ENCODE measurements around the gene SH3BGR. TPM values are rescaled to one million over a fixed set of nuclear protein-coding genes. Genes with fewer than 3 reads are reported as not detected.

The SH3BGR gene
- total RNA-seq, 2 donors from 2014 or later, result 14.6 to 24.9 TPM

DNA sequence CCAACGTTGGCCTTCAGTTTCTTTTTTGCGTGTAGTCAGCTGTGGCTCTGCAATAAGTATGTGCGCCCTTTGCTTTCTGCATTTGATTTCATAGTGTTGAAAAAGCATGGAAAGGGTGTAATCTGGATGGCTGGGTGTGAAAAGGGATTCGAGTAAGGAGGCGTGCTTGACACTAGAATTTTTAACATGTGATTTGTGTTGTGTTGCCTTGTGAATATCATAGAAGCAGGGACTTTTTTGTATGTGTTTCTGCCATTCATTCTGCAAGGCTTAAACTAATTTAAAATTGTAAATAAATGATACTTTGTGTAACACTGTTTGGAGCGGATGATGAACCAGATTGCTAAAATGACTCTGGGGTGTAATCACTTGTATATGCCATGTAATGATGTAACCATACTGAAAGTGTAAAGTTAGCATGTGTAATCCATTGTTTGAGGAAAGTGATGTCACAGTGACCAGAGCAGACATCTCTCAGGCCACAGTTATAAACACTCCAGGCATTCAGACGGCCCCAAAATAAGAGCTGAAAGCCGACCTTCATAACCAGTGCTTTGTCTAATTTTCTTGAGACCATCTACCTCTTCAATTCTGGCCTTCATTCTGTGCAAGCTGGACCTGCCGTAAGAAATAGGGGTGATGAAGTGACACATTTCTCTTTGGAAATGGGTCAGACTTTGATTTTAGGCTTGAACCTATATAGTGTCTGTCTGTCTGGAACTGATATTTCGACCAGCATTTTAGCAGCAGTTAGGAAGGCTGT lies 618 bp downstream of the SH3BGR start:
- no peaks in the 10 kb centered on the region for H3K27me3 ChIP-seq (replicated peaks; ENCODE audit: insufficient read depth)
- no peaks in the 10 kb centered on the region for H3K36me3 ChIP-seq
- DNase-seq (ENCODE audit: low spot score), result no peak
- H3K4me3 ChIP-seq, result peak overlapping the region; percentile 69
- H3K9me3 ChIP-seq, result no peaks in the 10 kb centered on the region
- peak overlapping the region; percentile 91 to 95 for H3K27ac ChIP-seq
- H3K4me1 ChIP-seq (ENCODE audit: control insufficient read depth in 1 of 2, low read depth in 2 of 2), result peaks cover 4 to 34% of the 10 kb centered on the region in 2 donors
- TF ChIP-seq, protein P1, sequence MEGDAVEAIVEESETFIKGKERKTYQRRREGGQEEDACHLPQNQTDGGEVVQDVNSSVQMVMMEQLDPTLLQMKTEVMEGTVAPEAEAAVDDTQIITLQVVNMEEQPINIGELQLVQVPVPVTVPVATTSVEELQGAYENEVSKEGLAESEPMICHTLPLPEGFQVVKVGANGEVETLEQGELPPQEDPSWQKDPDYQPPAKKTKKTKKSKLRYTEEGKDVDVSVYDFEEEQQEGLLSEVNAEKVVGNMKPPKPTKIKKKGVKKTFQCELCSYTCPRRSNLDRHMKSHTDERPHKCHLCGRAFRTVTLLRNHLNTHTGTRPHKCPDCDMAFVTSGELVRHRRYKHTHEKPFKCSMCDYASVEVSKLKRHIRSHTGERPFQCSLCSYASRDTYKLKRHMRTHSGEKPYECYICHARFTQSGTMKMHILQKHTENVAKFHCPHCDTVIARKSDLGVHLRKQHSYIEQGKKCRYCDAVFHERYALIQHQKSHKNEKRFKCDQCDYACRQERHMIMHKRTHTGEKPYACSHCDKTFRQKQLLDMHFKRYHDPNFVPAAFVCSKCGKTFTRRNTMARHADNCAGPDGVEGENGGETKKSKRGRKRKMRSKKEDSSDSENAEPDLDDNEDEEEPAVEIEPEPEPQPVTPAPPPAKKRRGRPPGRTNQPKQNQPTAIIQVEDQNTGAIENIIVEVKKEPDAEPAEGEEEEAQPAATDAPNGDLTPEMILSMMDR (IDR thresholded peaks at IDR 0.05), result no peak
- ATAC-seq (ENCODE audit: insufficient number of reproducible peaks, low FRiP score, low read depth), result peak; percentile 62

DNA sequence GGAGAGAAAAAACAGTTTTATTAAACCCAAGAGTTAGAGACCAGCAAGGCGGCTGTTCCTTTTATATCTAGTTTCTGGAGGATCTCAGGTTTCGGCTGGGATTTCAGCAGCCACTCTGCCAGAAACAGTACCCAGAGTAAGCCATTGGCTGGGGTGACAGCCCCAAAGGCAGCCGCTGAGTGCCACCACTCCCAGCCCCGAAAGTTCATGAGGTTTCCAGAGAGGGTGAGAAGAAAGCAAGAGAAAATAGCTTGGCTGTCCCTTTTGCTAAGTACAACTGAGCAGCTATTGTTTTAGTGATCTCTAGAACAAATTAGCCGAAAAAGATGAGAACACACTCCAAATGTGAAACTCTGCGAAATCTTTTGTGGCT lies 1.2 kb downstream of the SH3BGR start:
- Histone ChIP-seq H3K4me1 (ENCODE audit: control insufficient read depth in 1 of 2, low read depth in 2 of 2) (peaks cover 4 to 39% of the 10 kb centered on the region in 2 donors), H3K36me3 (no peaks in the 10 kb centered on the region), H3K27me3 (replicated peaks; ENCODE audit: insufficient read depth) (no peaks in the 10 kb centered on the region), H3K27ac (peak overlapping the region; percentile 91 to 95), H3K4me3 (peak overlapping the region; percentile 69), H3K9me3 (no peaks in the 10 kb centered on the region)
- TF ChIP-seq, protein P1 (IDR thresholded peaks at IDR 0.05), result no peak
- no peak for ATAC-seq (ENCODE audit: insufficient number of reproducible peaks, low FRiP score, low read depth)
- no peak for DNase-seq (ENCODE audit: low spot score)

- ATAC-seq (ENCODE audit: insufficient number of reproducible peaks, low FRiP score, low read depth), result no peak
- Histone ChIP-seq H3K27ac (peak overlapping the region; percentile 91 to 95), H3K4me3 (peak overlapping the region; percentile 69), H3K36me3 (no peaks in the 10 kb centered on the region), H3K4me1 (ENCODE audit: control insufficient read depth in 1 of 2, low read depth in 2 of 2) (peaks cover 4 to 39% of the 10 kb centered on the region in 2 donors), H3K9me3 (no peaks in the 10 kb centered on the region), H3K27me3 (replicated peaks; ENCODE audit: insufficient read depth) (no peaks in the 10 kb centered on the region)
- DNase-seq (ENCODE audit: low spot score), result no peak
- TF ChIP-seq, protein P1 (IDR thresholded peaks at IDR 0.05), result no peak
Measured at GRCh38 chr21:39453571-39454179, 1.9 kb downstream of the SH3BGR start.

DNA sequence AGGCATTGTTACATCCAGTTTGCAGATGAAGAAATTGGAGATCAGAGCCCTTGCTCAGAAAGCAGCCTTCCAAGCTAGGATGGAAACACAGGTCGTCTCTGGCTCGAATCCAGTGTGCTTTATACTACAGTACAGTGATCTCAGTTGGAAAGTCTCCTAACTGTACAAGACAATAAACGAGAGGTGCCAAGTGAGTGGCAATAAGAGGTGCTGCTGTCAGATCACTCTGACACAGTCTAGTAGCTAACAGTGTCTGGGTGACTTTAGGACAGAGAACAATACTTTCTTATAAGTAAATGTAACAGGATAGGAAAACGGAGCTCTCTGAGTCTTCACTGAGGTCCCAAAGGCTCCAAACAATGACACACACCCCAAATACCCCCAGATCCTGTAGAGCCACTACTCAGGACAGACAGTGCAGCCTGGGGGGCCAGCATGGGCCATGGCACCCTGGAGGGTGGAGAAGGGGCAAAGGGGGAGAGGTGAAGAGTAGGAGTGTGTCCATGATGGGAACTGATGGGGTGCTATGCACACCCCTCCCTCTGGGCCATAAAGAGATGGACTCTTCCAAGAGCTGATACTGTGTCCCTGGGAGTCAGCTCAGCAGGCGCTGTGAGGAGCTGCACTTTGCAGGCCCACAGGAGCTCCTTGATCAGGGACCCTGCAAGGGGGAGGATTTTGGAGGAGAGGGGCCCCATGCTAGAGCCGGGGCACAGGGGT lies 3.3 kb downstream of the SH3BGR start:
- no peak for DNase-seq (ENCODE audit: low spot score)
- no peaks in the 10 kb centered on the region for H3K27me3 ChIP-seq (replicated peaks; ENCODE audit: insufficient read depth)
- peaks cover 4 to 39% of the 10 kb centered on the region in 2 donors for H3K4me1 ChIP-seq (ENCODE audit: control insufficient read depth in 1 of 2, low read depth in 2 of 2)
- H3K36me3 ChIP-seq, result no peaks in the 10 kb centered on the region
- H3K9me3 ChIP-seq, result no peaks in the 10 kb centered on the region
- TF ChIP-seq, protein P1 (IDR thresholded peaks at IDR 0.05), result no peak
- no peak for ATAC-seq (ENCODE audit: insufficient number of reproducible peaks, low FRiP score, low read depth)
- H3K4me3 ChIP-seq, result no peak overlapping the region
- peak overlapping the region; percentile 60 to 95 for H3K27ac ChIP-seq

DNA sequence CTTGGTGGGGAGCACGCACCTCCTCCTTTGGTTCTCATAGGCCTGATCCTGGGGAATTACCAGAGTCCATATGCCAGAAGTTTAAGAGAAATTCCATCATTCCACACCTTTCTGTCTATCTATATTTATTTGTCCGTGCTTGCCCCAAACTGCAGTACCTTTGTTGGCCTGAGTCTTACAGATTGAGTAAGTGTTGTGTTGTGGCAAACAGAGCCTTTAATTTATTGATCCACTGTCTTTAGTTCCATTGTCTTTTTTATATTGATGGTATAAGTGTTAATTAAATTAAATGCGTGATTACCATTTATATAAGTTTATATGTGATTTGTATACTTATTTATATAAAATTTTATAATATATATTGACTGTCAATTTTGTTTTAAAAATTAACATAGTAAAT lies 4.9 kb downstream of the SH3BGR start:
- Histone ChIP-seq H3K27ac (peak overlapping the region; percentile 60 to 95), H3K4me3 (peak overlapping the region; percentile 56), H3K27me3 (replicated peaks; ENCODE audit: insufficient read depth) (no peaks in the 10 kb centered on the region), H3K9me3 (no peaks in the 10 kb centered on the region), H3K4me1 (ENCODE audit: control insufficient read depth in 1 of 2, low read depth in 2 of 2) (peaks cover 4 to 34% of the 10 kb centered on the region in 2 donors), H3K36me3 (no peaks in the 10 kb centered on the region)
- ATAC-seq (ENCODE audit: insufficient number of reproducible peaks, low FRiP score, low read depth), result no peak
- DNase-seq (ENCODE audit: low spot score), result no peak
- TF ChIP-seq, protein P1 (IDR thresholded peaks at IDR 0.05), result peak; percentile 45
